Right kidney (tissue), 1 donor: ENCODE measurements around the gene RHBDD3.
"Not testable (repeated sequence)": the region's sequence is repeated elsewhere in the genome, so short reads cannot be mapped to it uniquely, and the experiment has no call there.

Source experiments
- DNase-seq: peaks from one replicate; pipeline ENCODE4 v3.0.0-alpha.2; 2016

RHBDD3 gene

DNA sequence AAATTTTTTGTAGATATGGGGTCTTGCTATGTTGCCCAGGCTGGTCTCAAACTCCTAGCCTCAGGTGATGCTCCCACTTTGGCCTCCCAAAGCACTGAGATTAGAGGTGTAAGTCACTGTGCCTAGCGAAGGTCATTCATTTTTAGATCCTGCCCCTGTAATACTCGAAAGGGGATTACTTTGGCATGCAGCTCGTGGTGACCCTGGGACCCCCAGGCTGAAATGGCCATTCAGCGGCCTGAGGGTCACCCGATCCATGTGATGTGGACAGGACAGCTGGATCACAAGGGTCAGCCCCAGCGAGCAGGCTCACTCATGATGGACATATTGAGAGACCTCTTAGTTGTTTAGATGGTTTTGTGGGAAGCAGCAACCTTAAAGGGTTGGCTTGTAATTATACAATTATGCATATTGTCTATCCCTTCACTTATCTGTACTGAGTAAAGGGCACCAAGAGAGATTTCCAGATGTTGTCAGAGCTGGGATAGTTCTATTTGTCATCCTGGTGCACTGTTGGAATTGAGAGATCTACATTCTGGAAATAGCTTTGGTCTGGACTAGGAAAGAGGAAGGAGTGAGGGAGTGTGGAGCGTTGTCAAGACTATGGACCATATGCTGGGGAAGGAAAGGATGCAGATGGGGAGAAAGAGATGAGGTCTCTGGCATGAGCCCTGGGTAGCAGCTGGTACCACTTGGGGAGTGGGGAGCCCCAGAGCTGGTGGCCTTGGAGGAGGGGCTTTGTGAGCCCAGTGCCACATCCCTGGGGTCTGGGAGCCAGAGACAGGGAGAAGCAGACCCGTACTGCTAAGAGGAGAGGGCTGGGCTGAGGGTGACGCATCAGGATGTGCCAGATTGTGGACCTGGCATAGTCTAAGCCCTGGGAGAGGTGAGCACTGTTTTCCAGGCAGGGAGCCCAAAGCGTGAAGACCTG is 15.5 kb downstream of the RHBDD3 start:
- DNase-seq = no peak

DNA sequence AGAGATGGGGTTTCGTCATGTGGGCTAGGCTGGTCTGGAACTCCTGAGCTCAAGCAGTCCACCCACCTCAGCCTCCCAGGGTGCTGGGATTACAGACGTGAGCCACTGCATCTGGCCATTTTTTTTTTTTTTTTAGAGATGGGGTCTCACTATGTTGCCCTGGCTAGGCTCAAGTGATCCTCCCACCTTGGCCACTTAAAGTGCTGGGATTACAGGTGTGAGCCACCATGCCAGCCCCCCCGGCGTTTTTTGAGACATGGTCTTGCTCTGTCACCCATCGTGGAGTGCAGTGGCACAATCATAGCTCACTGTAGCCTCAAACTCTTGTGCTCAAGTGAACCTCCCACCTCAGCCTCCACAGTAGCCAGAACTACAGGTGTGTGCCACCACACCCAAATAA is 16.5 kb downstream of the RHBDD3 start:
- no peak for DNase-seq

DNA sequence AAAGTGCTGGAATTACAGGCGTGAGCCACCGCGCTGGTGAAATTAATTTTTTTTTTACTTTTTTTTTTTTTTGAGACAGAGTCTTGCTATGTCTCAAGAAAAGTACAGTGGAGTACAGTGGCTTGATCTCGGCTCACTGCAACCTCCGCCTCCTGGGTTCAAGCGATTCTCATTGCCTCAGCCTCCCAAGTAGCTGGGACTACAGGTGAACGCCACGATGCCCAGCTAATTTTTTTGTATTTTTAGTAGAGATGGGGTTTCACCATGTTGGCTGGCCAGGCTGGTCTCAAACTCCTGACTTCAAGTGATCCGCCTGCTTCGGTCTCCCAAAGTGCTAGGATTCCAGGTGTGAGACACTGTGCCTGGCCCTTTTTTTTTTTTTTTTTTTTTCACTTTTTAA is 19.9 kb downstream of the RHBDD3 start:
- DNase-seq = not testable (repeated sequence)

DNA sequence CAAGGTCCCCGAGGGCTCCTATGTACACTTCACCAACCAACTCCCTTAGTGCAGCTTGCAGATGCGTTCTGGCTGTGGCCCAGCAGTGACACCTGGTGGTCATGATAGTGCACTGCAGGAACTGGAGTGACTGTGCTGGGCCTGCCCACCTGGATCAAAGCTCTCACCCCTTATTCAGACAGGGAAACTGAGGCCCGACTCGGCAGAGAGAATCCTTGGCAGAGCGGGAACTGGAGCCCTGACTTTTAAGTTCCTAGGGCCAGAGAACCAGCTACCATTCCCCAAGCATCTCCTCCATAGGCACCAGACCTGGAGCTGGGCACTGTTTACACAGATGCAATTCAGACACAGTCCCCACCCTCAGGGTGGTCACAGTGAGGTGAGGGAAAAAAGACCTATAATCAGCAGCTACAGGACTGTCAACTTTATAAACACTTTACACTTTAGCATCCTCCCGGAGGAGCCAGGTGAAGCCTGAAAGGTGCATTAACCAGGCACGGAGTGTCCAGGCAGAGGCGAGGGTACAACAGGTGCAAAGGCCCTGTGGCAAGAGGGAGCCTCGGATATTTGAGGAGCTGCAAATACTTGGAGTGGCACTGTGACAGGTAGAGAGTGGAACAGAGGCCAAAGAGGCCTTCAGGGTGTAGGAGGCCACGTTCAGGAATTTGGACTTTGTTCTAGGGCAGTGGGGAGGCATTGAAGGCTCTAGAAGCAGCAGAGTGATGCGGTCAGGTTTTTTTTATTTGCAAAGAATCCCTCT is 22.0 kb downstream of the RHBDD3 start:
- DNase-seq = peak; percentile 47

DNA sequence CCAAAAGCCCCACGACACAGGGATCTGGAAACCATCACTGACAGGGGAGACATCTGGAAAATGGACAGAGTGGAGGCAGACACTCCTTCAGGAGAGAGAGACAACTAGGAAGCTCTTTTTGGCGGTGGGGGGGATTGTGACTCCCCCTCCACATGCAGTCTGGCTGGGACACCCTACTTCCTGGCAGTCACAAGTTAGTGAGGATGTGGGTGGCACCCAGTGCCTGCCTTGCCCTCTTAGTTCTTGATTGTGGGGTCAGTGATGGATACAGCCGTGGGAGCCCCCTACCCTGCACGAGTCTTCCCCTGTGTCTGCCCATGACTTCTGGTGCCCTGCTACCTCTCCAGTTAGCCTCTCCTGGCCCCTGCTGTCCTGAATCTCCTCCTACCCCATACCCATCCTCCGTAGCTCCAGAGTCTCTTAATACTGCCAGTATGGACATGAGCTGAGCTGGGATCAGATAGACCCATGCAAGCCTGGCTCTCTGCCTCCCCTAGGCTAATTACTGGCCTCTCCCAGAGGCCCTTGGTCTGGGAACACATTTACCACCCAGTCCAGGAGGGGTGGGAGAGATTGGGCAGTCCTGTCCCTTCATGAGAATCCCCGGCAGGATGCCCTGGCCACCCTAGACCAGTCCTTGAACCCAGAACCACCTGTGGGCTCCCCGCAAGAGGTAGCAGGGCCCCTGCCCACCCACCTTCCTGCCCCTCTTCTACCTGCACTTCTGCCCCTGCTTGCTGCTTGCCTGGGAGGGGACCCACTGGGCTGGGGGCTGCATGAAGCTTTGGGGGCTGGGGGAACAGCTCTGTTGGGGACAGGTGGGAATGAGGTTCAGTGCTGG is 22.8 kb downstream of the RHBDD3 start:
- no peak for DNase-seq

DNA sequence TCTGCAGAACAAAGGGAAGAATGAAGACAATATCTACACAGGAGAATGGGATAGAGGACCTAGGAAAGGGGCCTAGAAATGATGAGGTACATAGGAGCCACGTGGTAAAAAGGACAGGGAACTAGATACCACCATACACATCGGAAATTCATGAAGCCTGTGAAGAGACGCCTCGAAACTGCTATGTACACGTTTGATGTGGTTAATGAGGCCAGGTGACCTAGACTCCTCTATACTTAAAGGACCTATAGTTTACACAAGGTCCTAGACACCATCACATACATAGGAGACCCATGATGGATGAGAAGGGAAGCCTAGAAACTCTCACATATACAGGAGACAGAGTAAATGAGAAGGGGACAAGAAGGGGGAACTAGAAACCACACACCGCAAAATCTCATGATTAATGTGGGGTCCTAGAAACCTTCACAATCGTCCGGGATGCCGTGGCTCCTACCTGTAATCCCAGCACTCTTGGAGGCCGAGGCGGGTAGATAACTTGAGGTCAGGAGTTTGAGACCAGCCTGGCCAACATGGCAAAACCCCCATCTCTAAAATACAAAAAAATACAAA is 23.8 kb downstream of the RHBDD3 start:
- DNase-seq = no peak

DNA sequence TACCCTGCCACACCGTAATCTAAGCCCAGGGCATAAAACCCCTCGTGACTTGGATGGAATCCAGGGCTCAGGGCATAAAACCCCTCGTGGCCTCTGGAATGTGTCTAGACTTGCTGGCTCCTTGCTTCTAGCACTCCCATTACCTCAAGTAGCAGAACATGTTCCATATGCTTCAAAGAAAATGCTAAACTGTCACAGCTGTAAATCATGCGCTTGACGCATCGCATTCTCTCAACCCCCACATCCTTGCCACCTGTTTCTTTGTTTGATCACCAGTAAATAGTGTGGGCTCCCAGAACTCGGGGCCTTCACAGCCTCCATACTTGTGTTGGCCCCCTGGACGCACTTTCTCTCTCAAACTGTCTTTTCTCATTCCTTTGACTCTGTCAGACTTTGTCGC is 27.3 kb downstream of the RHBDD3 start:
- not testable (repeated sequence) for DNase-seq

DNA sequence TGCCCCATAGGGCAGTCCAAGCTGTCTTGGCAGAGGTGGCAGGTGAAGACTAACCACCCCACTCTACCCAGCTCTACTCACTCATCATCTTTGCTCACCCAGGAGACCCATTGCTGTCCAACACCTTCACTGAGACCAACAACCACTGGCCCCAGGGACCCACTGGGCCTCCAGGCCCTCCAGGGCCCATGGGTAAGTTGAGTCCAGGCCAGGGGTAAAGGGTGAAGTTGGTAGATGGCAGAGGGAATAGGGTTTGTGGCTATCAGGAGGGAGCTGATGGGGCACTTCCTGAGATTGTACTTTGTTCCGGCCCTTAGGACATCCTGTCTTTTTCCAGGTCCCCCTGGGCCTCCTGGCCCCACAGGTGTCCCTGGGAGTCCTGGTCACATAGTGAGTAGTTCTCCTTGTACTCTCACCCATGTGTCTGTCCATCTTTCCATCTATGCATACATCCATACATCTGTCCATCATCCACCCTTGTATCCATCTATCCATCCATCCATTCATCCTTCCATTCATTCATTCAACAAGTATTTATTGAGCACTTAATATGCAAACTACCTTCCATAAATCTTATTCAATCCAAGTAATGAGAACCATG is 34.4 kb downstream of the RHBDD3 start:
- no peak for DNase-seq

DNA sequence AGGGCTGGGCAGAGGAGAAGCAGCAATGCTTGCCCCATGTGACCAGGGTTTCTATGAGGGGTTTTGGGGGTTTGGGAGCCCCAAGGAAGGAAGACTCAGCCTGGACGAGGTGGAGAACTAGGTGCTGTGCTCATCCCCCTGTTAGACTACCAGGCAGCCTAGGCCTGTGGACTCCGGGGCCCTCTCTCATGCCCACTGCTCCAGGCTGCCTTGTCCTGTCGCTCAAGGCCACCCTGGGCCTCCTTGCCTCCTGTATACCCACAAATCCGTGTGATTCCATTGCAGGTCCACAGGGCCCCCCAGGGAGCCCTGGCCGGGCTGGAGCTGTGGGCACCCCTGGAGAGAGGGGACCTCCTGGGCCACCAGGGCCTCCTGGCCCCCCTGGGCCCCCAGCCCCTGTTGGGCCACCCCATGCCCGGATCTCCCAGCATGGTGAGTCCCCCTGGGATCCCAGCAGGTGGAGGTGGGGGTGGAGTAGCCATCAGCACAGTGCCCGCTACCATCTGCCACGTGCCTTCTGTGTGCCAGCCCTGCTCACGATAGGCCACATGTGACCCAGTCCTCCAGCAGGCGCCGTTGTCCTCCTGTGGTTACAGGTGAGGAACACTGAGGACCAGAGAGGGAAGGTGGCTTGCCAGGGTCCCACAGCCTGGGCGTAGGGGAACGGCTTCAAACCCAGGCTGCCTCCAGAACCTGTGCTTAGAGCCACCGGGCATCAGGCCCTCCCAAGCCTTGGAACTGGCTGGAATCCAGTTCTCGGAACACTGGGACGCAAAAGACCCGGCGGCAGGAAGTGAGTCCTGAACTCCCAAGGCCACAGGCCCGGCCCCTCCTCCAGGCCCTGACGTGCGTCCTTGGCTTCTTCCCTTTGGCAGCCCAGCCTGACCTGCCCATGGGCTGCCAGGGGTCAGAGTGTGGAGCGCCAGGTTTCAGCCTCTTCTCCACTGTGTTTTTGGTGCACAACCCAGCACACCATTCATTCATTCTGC is 35.5 kb downstream of the RHBDD3 start:
- DNase-seq = no peak

DNA sequence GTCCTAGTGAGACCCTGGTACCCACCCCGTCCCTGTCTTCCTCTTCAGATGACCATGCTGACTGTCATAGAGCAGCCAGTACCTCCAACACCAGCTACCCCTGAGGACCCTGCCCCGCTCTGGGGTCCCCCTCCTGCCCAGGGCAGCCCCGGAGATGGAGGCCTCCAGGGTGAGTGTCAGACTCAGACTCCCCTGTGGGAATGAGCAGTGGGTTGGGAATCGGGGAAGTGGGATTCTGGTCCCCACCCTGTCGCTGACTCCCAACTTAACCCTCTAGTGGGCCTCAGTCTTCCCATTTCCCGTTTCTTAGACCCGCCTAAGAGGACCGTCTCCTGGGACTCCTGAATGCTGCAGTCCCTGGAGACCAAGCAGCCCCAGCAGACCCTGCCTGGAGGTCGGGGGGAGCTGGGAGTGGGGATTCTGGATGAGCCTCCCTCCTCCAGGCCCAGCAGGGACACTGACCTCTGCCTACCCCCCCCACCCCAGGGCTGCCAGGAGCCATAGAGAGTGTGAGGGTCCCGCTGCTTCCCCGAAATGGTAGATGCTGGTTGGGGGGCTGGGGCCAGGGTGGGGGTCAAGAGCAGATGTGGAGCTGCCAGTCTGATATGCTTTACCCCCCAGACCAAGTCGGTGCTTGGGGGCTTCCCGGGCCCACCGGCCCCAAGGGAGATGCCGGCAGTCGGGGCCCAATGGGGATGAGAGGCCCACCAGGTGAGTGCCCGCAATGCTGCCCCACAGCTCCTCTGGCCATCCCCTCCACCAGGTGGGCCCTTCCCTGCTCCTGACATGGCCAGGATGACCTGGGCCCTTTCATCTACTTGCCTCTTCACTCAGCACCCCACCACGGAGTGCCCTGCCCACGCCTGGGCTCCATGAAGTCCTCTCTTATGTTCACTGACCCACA is 36.6 kb downstream of the RHBDD3 start:
- no peak for DNase-seq

DNA sequence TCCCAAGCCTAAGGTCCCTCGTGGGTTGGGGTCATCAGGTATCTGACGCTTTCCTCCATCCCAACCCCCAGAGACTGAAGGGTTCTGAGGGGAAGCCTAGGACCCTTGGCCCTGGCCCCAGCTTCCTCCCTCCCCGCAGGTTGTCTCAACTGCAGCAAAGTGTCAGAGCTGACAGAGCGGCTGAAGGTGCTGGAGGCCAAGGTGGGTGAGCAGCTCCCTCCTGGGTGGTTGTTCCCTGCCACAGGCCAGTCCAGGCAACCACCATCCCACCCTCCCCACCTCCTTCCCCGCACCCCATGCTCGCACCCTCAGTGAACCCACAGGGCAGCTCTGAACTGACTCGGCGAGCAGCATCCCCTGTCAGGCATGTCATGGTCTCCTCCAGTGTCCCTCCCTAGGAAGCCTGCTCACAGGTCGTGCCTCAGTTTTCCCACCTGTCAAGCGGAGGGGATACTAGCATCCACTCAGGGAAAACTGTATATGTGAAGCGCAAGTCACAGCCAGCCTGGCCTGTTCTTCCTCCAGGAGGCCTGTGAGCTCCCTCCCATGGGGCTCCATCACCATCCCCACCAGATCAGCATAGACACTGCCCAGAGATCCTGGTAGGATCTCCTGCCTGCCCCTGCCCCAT is 41.3 kb downstream of the RHBDD3 start:
- no peak for DNase-seq

DNA sequence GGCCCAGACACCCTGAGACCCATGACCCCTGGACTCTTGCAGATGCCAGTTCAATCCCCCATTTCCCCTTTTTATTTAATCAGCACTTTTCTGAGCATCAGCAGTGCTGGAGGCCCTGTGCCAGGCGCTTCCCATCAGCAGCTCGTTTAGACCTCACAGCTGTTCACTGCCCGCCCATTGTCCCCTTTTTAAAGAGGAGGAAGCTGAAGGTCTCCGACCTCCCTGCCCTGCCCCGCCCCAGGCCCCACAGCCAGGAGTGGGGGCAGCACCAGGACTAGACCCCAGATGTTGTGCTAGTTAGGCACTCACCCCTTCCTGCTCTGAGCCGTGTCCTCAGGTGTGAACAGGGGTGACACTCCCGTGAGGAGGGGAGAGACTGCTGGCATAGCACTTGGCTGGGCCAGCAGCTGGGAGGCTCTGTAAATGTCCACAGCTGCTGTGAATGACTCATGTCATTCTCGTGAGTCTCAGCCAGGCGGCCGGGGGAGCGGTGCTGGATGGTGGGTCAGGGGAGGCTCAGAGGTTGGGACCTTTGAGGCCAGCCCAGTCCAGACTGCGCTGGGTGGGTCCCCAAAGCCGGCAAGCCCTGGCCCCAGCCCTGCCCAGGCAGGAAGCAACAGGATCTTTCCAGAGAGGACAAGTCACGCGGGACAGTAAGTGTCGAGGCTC is 42.2 kb downstream of the RHBDD3 start:
- no peak for DNase-seq

DNA sequence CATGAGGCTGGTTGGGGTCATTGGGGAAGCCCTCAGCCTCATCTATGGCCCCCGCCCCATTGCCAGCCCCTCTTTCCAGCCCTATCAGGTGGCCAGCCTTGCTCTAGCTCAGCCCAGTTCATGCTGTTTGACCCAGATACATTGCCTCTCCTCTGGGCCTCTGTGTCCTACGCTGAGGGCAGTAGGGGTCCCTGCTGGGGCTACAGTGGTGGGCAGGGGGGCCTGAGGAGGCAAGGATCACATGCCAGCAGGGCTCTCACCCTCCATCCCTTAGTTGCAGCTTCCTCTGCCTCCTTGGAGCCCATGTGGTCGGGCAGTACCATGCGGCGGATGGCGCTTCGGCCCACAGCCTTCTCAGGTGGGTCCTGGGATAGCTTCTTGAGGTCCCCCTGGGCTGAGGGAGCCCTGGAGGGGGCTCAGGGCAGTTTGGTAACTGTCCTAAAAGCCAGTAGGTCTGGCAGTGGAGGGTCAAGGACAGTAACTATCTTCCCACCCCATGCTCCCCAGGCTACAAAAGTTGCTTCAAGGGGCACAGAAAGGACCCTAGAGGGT is 42.8 kb downstream of the RHBDD3 start:
- DNase-seq = no peak

DNA sequence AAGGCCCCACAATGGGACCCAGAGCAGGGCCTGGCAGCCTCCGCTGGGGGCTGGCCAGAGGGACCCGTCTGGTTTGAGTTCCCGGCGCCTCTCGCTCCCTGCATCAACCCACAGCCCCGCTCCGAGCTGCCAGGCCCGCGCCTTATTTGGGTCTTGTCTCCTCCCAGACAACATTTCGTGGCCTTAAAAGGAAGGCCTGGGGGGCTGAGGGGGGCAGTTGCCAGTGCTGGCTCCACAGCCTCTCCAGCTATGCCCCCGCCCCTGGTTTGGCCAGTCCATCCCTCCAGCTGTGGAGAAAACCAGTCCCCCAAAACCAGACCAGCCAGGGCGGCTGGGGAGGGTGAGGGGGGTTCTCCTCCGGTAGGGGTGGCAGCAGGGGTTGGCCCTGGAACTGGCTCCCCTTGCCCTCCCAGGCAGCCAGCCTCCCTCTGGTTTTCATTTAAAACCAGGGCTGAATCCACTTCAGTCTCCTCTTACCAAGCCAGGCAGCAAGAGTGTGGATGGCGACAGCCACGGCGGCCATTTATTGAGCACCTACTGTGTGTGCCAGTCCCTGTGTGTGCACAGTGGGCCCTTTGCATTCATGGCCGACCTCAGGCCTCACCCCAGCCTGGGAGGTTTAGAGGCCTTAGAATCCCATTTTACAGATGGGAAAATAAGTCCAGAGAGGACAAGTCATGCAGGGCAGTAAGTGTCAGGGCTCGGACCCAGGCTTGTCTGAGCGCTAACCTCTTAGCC is 43.5 kb downstream of the RHBDD3 start:
- no peak for DNase-seq

DNA sequence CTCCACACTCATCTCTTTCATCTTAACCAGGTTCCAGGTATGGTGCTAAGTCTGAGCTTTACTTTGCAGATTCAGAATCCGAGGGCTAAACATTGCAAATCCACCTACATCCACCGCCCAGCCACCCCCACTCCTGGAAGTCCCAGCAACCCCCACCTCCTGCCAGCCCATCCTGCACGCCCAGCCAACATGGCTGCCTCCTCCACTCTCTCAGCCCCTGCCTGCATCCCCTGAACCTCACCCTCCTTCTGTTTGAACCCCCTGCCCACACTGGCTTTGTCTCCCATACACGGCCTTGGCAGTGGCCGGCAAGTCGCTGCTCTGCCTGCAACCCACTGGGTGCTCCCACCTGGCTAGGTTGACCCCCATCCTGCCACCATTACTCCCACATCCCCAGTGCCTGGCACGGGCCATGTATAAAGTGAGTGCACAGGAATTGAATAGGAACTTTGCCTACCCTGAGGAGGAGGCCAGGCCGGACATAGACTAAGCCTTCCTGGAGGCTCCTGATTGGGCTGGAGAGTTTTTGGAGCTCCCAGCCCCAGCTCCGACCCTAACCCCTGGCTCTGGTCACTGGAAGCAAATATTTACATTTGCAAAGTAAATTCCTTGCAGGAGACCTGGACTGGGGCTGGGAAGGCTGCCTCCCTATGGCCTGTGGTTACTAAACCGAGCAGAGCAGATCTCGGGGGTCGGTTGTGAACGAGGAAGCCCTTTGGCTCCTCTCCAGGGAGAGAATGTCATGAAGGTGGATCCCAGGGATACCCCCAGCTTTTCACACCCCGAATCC is 47.7 kb downstream of the RHBDD3 start:
- DNase-seq = no peak

DNA sequence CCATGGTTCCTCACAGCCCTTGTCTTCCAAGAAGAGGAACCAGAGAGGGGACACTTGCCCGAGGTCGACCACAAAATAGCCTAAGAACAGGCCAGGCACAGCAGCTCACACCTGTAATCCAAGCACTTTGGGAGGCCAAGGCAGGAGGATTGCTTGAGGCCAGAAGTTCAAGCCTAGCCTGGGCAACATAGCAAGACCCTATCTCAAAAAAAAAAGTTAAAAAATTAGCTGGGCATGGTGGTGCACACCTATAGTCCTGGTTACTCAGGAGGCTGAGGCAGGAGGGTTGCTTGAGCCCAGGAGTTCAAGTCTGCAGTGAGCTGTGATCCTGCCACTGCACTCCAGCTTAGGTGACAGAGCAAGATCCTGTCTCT is 48.4 kb downstream of the RHBDD3 start:
- not testable (repeated sequence) for DNase-seq
